Mesenteric fat pad (tissue), 1 donor: ENCODE data around the gene ORM2. TPM values are rescaled to one million over a fixed set of nuclear protein-coding genes. Genes with fewer than 3 reads are reported as not detected.

ENCODE experiments used
- DNase-seq: peaks from one replicate; pipeline ENCODE4 v3.0.0-alpha.2; 2020; ENCODE audit warnings: low spot score
- total RNA-seq: library from RNA; stranded (reverse); fragmentation: NEBNext Ultra II Directional; extraction: Animal tissue kit (Norgen Biotek cat#: 25700); gene quantifications from one replicate; pipeline ENCODE4 v1.2.1, GENCODE V29; 2021
- donor health status: DM: yes; HTN: yes; CAD: no.

Gene ORM2
- total RNA-seq, 1 donor from 2014 or later = not detected

DNA sequence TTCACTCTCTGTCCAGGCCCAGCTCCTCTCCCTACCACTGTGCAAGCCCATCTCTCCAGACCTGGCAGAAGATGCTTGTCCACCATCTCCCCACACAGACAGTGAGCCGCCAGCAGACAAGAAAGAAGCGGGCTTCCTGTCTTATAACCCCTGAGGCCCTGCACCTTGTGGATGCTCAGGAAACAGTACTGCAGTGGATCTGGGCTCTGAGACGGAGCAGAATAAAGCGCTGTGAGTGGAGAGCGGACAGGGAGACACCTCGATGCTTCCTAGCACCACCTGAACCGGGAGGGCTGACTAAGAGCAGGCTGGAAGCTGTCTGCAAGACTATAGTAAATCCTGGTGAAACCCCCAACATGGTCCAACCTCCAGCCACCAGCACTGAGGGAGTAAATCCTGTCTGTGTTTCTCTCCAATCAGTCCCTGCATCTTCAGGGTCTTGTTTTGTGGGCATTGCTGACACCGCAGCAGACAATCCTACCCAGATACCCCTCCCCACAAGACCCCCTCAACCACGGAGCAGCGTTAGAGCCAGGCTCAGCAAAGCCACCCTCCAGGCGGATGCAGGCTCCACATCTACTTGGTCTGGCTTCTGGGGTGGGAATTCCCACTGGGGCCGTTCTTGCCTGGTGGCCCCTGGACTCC lies 18.7 kb downstream of the ORM2 start:
- DNase-seq = no peak

DNA sequence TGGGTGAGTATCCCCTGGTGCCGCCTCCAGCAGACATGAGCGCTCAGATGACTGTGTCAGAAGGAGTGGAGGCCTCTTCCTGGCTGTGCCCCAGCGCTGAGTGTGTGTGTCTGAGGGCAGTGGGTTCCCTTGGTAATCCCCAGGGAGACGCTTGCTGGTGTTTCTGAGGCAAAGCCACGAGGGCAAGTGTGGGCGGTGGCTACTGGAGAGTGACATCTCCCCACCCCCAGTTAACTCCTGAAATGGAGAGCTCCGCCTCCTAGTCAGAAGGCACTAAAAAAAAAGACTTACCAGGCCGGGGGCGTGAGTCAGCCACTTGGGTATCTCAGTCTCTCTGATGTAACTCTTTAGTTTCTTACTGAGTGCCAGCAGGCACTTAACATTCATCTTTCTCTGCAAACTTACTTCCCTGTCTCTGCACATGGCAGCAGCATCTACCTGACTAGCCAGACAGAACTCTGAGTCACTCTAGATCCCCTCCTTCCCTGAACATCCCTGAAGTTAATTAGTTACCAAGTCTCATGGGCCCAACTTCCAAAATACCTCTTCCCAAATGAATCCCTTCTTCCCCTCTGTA lies 19.3 kb downstream of the ORM2 start:
- DNase-seq = no peak

DNA sequence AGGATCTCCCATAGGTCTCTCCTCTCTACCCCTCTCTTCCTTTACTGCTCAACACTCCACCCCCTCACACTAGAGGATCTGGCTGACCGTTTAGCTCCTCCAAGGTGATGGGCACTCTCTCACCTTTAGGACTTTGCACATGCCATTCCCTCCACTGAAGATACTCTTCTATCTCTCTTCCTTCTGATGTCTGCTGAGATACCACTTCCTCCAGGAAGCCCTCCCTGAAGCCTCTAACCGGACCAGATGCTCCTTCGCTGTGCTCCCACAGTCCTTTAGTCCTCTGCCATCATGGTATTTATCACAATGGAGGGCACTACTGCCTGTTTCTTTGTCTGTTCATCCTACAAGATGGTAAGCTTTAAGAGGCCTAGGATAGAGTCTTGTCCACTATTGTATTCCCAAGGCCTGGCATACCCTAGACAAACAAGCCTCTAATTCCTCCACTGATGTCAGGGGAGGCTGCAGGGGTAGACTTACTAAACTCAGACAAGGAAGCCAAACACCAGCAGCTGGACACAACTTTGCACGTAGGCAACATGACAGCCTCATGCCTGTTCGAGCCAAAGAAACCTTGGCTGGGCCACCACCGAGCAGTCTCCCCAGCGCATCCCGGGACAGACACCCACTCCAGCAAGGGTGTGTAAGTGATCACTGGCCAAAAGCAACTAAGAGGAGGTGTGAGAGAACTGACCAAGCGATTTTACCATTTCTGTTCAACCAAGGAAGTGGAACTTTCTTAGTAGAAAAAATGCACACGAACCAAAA lies 20.2 kb downstream of the ORM2 start:
- DNase-seq = no peak

DNA sequence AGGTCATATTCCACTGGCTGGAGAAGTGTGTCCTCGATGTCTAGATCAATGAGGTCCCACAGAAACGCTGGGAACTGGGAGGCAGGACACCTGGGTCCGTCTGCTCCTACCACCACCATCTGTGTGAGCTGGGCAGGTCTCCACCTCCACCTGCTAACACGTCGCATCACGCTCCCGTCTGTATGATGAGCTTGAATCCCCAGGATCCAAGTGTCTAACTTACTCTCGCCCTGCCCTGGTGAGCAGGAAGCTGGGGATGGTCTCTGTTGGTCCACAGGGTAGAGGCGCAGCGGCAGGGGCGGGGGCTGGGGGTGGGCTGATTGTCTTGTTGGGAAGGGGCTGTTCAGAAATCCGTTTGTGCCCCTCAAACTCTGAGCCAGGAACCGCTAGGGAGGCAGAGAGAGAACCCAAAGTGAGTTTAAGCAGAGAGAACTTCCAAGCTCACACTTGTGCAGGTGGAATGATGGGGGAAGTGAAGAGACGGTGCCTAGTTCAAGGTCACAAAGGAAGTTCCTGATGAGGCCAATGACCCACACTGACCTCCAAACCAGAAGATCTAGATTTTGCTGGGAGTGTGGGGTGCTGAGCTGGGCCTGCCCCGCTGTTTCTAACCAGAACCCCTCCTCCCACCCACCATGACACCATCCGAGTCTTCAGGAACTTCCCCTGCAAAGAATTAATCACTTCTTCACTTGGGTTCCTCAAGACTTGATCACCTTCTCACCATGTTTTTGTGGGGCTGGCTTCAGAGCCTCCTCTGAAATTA lies 21.1 kb downstream of the ORM2 start:
- no peak for DNase-seq

DNA sequence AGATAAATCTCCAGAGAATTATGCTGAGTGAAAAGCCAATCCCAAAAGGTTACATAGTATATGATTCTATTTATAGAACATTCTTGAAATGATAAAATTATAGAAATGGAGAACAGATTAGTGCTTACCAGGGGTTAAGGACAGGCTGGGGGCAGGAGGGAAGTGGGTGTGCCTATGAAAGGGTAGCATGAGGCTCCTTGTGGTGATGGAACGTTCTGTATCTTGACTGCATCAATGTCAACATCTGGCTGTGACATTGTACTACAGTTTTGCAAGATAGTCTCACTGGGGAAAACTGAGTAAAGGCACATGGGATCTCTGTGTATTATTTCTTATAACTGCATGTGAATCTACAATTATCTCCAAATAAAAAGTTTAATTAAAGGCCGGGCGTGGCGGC lies 22.3 kb downstream of the ORM2 start:
- no peak for DNase-seq

DNA sequence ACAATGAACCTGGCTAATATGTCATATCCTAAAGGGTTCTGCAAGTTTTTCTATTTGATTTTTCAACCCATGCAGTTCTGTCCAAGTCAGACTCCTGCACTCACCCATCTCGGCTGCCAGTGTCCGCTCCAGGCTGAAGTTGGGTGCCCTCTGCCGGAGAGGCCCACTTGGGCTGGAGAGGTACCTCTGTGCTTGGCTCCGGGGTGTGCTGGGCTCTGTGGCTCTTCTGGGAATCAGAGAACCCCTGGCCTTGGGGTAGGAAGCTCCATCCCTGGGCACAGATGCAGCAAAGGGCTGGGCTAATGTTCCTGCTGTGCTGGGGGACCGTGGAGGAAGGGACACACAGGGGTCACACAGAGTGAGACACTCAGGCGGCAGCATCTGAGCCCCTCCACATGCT lies 26.2 kb downstream of the ORM2 start:
- DNase-seq = no peak

DNA sequence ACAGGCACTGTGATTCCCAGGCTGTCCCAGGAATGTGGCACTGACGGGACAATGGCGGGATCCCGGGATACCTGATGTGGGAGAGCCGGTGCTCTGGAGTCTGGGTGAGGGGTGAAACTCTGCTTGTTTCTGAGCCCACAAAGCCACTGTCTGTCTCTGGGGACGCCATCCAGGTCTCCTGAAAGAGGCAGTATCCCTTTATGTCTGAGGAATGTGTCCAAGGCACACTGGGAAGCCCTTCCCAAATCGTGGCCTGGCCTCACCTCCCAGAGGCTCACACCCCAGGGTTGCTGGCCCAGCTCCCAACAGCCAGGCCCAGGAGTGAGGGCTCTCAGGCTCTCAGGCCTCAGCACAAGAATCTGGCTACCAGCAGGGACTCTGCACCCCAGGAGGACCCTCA lies 27.1 kb downstream of the ORM2 start:
- no peak for DNase-seq

GRCh38 chr9:114357360-114357759 lies 27.7 kb downstream of the ORM2 start:
- no peak for DNase-seq

DNA sequence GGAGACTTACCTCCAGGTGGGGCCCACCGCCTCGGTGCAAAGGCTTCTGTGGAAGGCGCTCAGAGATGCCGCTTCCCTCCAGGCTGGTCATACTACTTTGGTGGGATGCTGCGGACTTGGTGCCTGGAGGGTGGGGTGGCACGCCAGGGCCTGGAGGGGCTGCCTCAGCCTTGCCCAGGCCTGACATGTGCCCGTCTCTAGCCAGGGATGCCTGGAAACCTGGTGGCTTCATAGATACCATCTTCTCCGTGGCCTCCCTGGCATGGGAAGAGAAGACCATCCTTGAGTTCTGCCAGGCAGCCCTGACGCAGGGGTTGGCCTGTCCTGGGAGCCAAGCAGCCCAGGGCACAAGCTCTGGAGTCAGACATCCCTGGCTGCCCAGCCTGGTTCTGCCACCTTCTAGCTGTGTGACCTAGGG lies 28.3 kb downstream of the ORM2 start:
- DNase-seq = no peak

DNA sequence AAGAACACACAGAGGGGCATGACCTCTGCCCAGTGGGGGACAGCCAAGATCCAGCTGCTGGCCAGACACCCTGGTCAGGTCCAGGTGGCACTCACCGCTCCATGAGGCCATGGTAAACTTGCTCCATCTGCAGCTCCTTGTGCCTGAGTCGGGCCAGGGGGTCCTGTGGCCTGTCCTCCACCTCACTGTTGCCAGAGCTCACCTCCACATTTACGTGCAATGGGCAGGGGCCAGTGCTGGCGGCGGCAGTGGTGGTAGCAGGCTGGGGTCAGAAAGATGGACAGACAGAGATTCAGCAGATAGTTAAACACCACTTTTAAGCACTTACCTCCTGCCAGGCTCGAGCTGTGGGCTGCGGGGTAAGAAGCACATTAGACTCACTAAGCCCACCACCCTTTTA lies 30.1 kb downstream of the ORM2 start:
- DNase-seq = no peak

DNA sequence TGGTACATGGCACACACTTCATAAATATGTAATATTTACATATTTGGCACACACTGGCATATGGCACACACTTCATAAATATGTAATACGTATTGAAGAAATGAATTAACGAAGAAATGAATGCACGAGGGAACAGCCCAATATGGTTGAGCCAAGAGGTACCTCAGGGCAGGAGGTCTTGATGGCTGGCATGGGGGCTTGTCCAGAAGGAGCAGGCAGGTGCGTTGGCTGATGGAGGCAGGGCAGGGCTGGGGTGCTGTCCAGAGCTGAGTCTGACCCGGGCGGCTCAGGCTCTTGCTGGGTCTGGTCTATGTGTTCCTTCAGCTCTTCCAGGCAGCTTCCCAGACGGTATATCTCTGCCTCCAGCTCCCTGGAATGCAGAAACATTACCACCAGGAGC lies 31.9 kb downstream of the ORM2 start:
- no peak for DNase-seq

DNA sequence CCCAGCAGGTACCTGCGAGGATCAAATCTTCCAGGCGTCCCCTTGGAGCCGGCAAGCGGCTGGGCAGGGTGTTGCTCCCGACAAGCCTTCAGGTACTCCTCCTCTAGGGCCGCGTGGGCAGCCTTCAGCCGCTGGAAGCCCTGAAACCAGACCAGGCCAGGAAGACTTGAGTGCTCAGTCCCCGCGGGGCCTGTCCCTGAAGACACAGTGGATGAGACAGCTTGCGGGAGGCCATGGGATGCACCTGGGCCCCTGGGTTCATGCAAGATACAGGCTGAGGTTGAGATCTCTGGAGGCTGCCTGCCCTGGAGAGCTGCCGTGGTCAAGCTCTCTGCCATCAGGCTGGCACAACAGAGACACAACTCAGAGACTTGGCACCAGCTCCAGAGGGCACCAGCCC lies 32.7 kb downstream of the ORM2 start:
- DNase-seq = no peak

GRCh38 chr9:114363424-114363823 lies 33.8 kb downstream of the ORM2 start:
- DNase-seq = no peak

GRCh38 chr9:114364134-114365041 lies 34.7 kb downstream of the ORM2 start:
- DNase-seq = no peak

GRCh38 chr9:114365194-114365593 lies 35.5 kb downstream of the ORM2 start:
- no peak for DNase-seq

DNA sequence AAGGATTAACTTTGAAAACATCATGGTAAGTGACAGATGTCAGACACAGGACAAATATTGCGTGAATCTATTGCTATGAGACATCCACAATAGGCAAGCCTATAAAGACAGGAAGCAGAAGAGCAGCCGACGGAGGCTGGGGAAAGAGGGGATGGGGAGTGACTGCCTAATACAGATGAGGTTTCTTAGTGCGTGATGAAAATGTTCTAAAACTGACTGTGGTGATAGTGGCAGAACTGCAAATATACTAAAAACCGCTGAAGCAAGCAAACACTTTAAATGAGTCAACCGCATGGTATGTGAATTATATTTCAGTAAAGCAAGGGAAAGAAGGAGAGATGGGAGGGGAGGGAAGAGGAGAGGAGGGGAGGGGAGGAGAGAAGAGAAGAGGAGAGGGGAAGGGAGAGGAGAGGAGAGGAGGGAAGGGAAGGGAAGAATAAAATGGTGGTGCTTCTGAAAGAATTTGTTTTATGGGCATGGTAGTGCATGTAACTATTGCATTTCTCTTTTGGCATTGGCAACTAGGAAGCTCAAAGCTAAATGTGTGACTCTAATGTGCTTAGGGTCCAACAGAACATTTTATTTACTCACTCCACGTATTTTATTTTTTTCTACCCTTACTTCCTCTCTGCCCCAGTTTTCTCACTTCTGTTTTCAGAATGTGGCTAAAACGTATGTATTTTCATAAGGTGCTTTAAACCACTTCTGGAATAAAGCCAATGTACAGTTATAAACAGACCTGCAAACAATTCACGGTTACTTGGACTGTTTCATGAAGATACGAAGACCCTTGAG lies 36.9 kb downstream of the ORM2 start:
- no peak for DNase-seq

GRCh38 chr9:114367366-114367765 lies 37.7 kb downstream of the ORM2 start:
- DNase-seq = no peak

GRCh38 chr9:114367772-114368569 lies 38.3 kb downstream of the ORM2 start:
- DNase-seq = no peak
